IMR-90 (cell line): ENCODE measurements around the gene FTL. TPM values are rescaled to one million over a fixed set of nuclear protein-coding genes. Genes with fewer than 3 reads are reported as not detected.
A peak's percentile ranks its signal among the peaks of the same experiment; 100 is the strongest.

Experiments used
- ATAC-seq: fragments of 200-7000 bp; cut with Tn5 transposase; 2 replicates; pipeline ENCODE4 v1.9.1; 2020; ENCODE audit warnings: low read depth, mild to moderate bottlenecking, moderate library complexity
- BruUV-seq: library from RNA; stranded (reverse); fragments of 400-500 nt; replicated peaks from 2 replicates; lab custom pipeline; 2021; lab: Mats Ljungman, UMichigan
- CTCF ChIA-PET: fragments of 300-600 bp; formaldehyde crosslinking; extraction: SDS; loops from one replicate; lab custom pipeline; 2021; ENCODE audit warnings: antibody characterized with exemption; lab: Yijun Ruan, JAX
- POLR2A ChIA-PET: fragments of 300-600 bp; sonication (Branson Sonifier 250); formaldehyde crosslinking; loops from one replicate; lab custom pipeline; 2022; ENCODE audit warnings: antibody characterized with exemption; ENCODE audit not compliant: unreplicated experiment; lab: Charles Lee
- DNase-seq: peaks from one replicate; pipeline ENCODE4 v3.0.0; 2013
- H2AFZ ChIP-seq: replicated peaks from 2 replicates; pipeline ENCODE3; 2013; ENCODE audit warnings: low read length, mild to moderate bottlenecking; ENCODE audit not compliant: poor library complexity
- H2AK5ac ChIP-seq: 2 replicates; pipeline ENCODE4 v1.6.1; 2013; ENCODE audit warnings: low read depth, low read length, inconsistent platforms
- H2AK9ac ChIP-seq: replicated peaks from 2 replicates; pipeline ENCODE3; 2013; ENCODE audit warnings: mild to moderate bottlenecking, low read depth, low read length, moderate library complexity; ENCODE audit not compliant: poor library complexity
- H2BK120ac ChIP-seq: 2 replicates; pipeline ENCODE4 v1.6.1; 2013; ENCODE audit warnings: low read depth, low read length, inconsistent platforms
- H2BK15ac ChIP-seq: 3 replicates; pipeline ENCODE4 v1.6.1; 2013; ENCODE audit warnings: low read depth, low read length, inconsistent platforms
- H2BK20ac ChIP-seq: 2 replicates; pipeline ENCODE4 v1.6.1; 2013; ENCODE audit warnings: low read depth, mild to moderate bottlenecking, inconsistent platforms, low read length, moderate library complexity
- H2BK5ac ChIP-seq: 2 replicates; pipeline ENCODE4 v1.6.1; 2013; ENCODE audit warnings: mild to moderate bottlenecking, low read depth, low read length, inconsistent platforms; ENCODE audit not compliant: poor library complexity, severe bottlenecking
- H3K14ac ChIP-seq: replicated peaks from 2 replicates; pipeline ENCODE4 v1.6.1; 2013; ENCODE audit warnings: low read depth, low read length, inconsistent platforms
- H3K18ac ChIP-seq: 2 replicates; pipeline ENCODE4 v1.6.1; 2013; ENCODE audit warnings: low read depth, low read length, control low read depth
- H3K23ac ChIP-seq: 2 replicates; pipeline ENCODE4 v1.6.1; 2013; ENCODE audit warnings: low read depth, low read length, inconsistent platforms
- H3K27ac ChIP-seq: 2 replicates; pipeline ENCODE4 v1.5.1; 2013; ENCODE audit warnings: mild to moderate bottlenecking, control low read depth, low read length; ENCODE audit not compliant: insufficient read depth
- H3K27me3 ChIP-seq: 2 replicates; pipeline ENCODE4 v1.6.1; 2013; ENCODE audit warnings: low read length; ENCODE audit not compliant: control insufficient read depth, insufficient read depth
- H3K36me3 ChIP-seq: 2 replicates; pipeline ENCODE4 v1.6.1; 2013; ENCODE audit warnings: low read length, mixed read lengths; ENCODE audit not compliant: control insufficient read depth, insufficient read depth
- H3K4ac ChIP-seq: 2 replicates; pipeline ENCODE4 v1.6.1; 2013; ENCODE audit warnings: low read depth, low read length, inconsistent platforms
- H3K4me1 ChIP-seq: 2 replicates; pipeline ENCODE4 v1.6.1; 2013; ENCODE audit warnings: low read length, mixed read lengths; ENCODE audit not compliant: control insufficient read depth, insufficient read depth
- H3K4me2 ChIP-seq: 2 replicates; pipeline ENCODE4 v1.6.1; 2013; ENCODE audit warnings: low read depth, mild to moderate bottlenecking, control low read depth, low read length, moderate library complexity
- H3K4me3 ChIP-seq: 2 replicates; pipeline ENCODE4 v1.5.1; 2013; ENCODE audit warnings: low read depth, mild to moderate bottlenecking, control low read depth, low read length, moderate library complexity; ENCODE audit not compliant: insufficient read depth
- H3K56ac ChIP-seq: 2 replicates; pipeline ENCODE4 v1.6.1; 2013; ENCODE audit warnings: low read length, inconsistent platforms; ENCODE audit not compliant: insufficient read depth; ENCODE audit errors: extremely low read depth
- H3K79me1 ChIP-seq, 2 experiments: 2 replicates each; pipeline ENCODE4 v1.6.1; 2013; ENCODE audit warnings: low read length in 2 of 2, inconsistent platforms in 1 of 2, low read depth in 1 of 2
- H3K9ac ChIP-seq: 2 replicates; pipeline ENCODE4 v1.6.1; 2013; ENCODE audit warnings: low read depth, low read length, control low read depth
- H3K9me1 ChIP-seq: 2 replicates; pipeline ENCODE4 v1.6.1; 2013; ENCODE audit warnings: low read length, inconsistent platforms; ENCODE audit not compliant: insufficient read depth
- H3K9me3 ChIP-seq: 2 replicates; pipeline ENCODE4 v1.6.1; 2013; ENCODE audit warnings: low read length; ENCODE audit not compliant: control insufficient read depth, insufficient read depth
- H4K20me1 ChIP-seq: 2 replicates; pipeline ENCODE4 v1.6.1; 2013; ENCODE audit warnings: low read length, inconsistent platforms; ENCODE audit not compliant: insufficient read depth
- H4K5ac ChIP-seq: 2 replicates; pipeline ENCODE4 v1.6.1; 2013; ENCODE audit warnings: mild to moderate bottlenecking, low read depth, low read length, control low read depth
- H4K8ac ChIP-seq, 2 experiments: 2 replicates each; pipeline ENCODE4 v1.6.1; 2013; ENCODE audit warnings: low read depth in 2 of 2, low read length in 2 of 2, control low read depth in 1 of 2, inconsistent platforms in 1 of 2
- H4K91ac ChIP-seq: 2 replicates; pipeline ENCODE4 v1.6.1; 2013; ENCODE audit warnings: low read depth, low read length, inconsistent platforms; ENCODE audit not compliant: insufficient read depth
- BHLHE40 ChIP-seq: fragments of 150-350 bp; IDR thresholded peaks from 2 replicates; pipeline ENCODE4 v1.6.1; 2016; ENCODE audit warnings: mild to moderate bottlenecking, low read depth, low read length
- CEBPB ChIP-seq: IDR thresholded peaks from 2 replicates; pipeline ENCODE4 v1.6.1; 2012; ENCODE audit warnings: low read depth, low read length, improper control_type of control experiment
- CHD1 ChIP-seq: IDR thresholded peaks from 2 replicates; pipeline ENCODE4 v1.6.1; 2012; ENCODE audit warnings: low read depth, low read length, improper control_type of control experiment
- CTCF ChIP-seq: conservative IDR thresholded peaks from 2 replicates; pipeline ENCODE4 v1.5.1; 2012; ENCODE audit warnings: mild to moderate bottlenecking, low read depth, low read length, improper control_type of control experiment
- ELK1 ChIP-seq: fragments of 150-350 bp; IDR thresholded peaks from 2 replicates; pipeline ENCODE4 v1.6.1; 2016; ENCODE audit warnings: low read depth, mild to moderate bottlenecking, low read length, moderate library complexity, borderline replicate concordance
- FOS ChIP-seq: fragments of 150-350 bp; IDR thresholded peaks from 2 replicates; pipeline ENCODE4 v1.6.1; 2016; ENCODE audit warnings: low read depth, low read length
- MAFK ChIP-seq: IDR thresholded peaks from 2 replicates; pipeline ENCODE4 v1.6.1; 2012; ENCODE audit warnings: low read depth, low read length, improper control_type of control experiment
- MAZ ChIP-seq: IDR thresholded peaks from 2 replicates; pipeline ENCODE4 v1.6.1; 2012; ENCODE audit warnings: low read depth, mild to moderate bottlenecking, low read length, improper control_type of control experiment, moderate library complexity, borderline replicate concordance
- MXI1 ChIP-seq: IDR thresholded peaks from 2 replicates; pipeline ENCODE4 v1.6.1; 2012; ENCODE audit warnings: low read depth, mild to moderate bottlenecking, low read length, moderate library complexity, borderline replicate concordance
- NFE2L2 ChIP-seq: fragments of 150-350 bp; IDR thresholded peaks from 2 replicates; pipeline ENCODE4 v1.6.1; 2016; ENCODE audit warnings: low read depth, mild to moderate bottlenecking, low read length
- POLR2A ChIP-seq: IDR thresholded peaks from 2 replicates; pipeline ENCODE4 v1.6.1; 2012; ENCODE audit warnings: mild to moderate bottlenecking, low read depth, low read length
- RAD21 ChIP-seq: IDR thresholded peaks from 2 replicates; pipeline ENCODE4 v1.6.1; 2012; ENCODE audit warnings: low read length, improper control_type of control experiment
- RCOR1 ChIP-seq: IDR thresholded peaks from 2 replicates; pipeline ENCODE4 v1.6.1; 2012; ENCODE audit warnings: mild to moderate bottlenecking, low read length, improper control_type of control experiment; ENCODE audit not compliant: insufficient replicate concordance
- RFX5 ChIP-seq: IDR thresholded peaks from 2 replicates; pipeline ENCODE4 v1.8.0; 2012; ENCODE audit warnings: low read depth, mild to moderate bottlenecking, low read length, moderate library complexity
- SMC3 ChIP-seq: fragments of 150-350 bp; IDR thresholded peaks from 2 replicates; pipeline ENCODE4 v1.6.1; 2016; ENCODE audit warnings: low read depth, mild to moderate bottlenecking, antibody characterized with exemption, low read length, moderate library complexity
- USF2 ChIP-seq: fragments of 150-350 bp; IDR thresholded peaks from 2 replicates; pipeline ENCODE4 v1.6.1; 2017; ENCODE audit warnings: mild to moderate bottlenecking, antibody characterized with exemption, low read length, low read depth
- whole genome bisulfite sequencing, 2 experiments: methylation state at CpG; one replicate each; pipeline versions ENCODE4 v1.1.5 to v1.1.7; 2013; ENCODE audit warnings: missing lambda C conversion rate in 2 of 2; ENCODE audit not compliant: insufficient read length in 1 of 2; ENCODE audit errors: extremely low coverage in 2 of 2; 5-methylcytosine and 5-hydroxymethylcytosine counted together
- dilution Hi-C: fragments of 300-500 bp; cut with HindIII; formaldehyde crosslinking; loops from one replicate; pipeline ENCODE4 v1.14.3; 2018; ENCODE audit warnings: low sequenced_read_pairs; ENCODE audit not compliant: unreplicated experiment
- in situ Hi-C: fragments of 300-500 bp; cut with MboI; formaldehyde crosslinking; loops from 3 replicates; pipeline ENCODE4 v1.14.3; 2019; ENCODE audit warnings: low sequenced_read_pairs, inconsistent platforms, mixed read lengths
- intact Hi-C: fragments of 100-400 bp; cut with micrococcal nuclease; formaldehyde crosslinking; loops from 2 replicates; pipeline ENCODE4 v1.10.0; 2022
- polyA plus RNA-seq, 3 experiments: library from polyadenylated mRNA; depleted of rRNA; stranded (reverse); fragments of >200 nt; gene quantifications; 2 replicates each; pipeline ENCODE4 v1.2.3, GENCODE V29; 2012; ENCODE audit warnings: low replicate concordance in 1 of 3
- total RNA-seq: library from RNA; depleted of rRNA; stranded (reverse); fragments of >200 nt; gene quantifications from 2 replicates; pipeline ENCODE4 v1.2.3, GENCODE V29; 2012

Gene FTL
- total and polyA plus RNA-seq, 2 of the 4 experiments (the other 2 are of a cell fraction): 1,057 to 2,944 TPM

- H4K20me1 ChIP-seq: peaks cover 24% of the 10 kb centered on the region
- H3K14ac ChIP-seq: no peak overlapping the region
- H3K9ac ChIP-seq: no peak overlapping the region
- no peak overlapping the region for H2BK120ac ChIP-seq
- H2AK5ac ChIP-seq: peak overlapping the region; percentile 53; the same call in 1 of the 2 replicates
- peaks cover 2% of the 10 kb centered on the region for H3K36me3 ChIP-seq
- no peak overlapping the region for H3K4ac ChIP-seq
- no peak overlapping the region for H2BK15ac ChIP-seq
- no TSS peak for BruUV-seq
- ATAC-seq (no peak), DNase-seq (peak; percentile 45)
- no peak overlapping the region for H4K91ac ChIP-seq
- 60% methylated on average over 3 of the region's 5 CpGs; no CpG with 5 or more reads in 1 of the 2 experiments for WGBS, 2 experiments
- no peaks in the 10 kb centered on the region for H3K9me1 ChIP-seq
- H3K23ac ChIP-seq: no peak overlapping the region
- H4K8ac ChIP-seq: 0 out of 4 replicates have a peak overlapping the region, but pooled peaks of 1 of the 2 experiments have one; percentile 37
- H3K79me1 ChIP-seq: peaks cover 3 to 64% of the 10 kb centered on the region in 2 experiments
- H3K4me2 ChIP-seq: no peak overlapping the region
- no peak overlapping the region for H3K4me3 ChIP-seq
- no peak overlapping the region for H3K27ac ChIP-seq
- no peak overlapping the region for H4K5ac ChIP-seq
- peak; percentile 29; the same call in 1 of the 2 replicates for TF ChIP-seq SMC3
- TF ChIP-seq MAZ: no peak
- no peak for TF ChIP-seq MAFK
- TF ChIP-seq RAD21: peak; percentile 45
- TF ChIP-seq BHLHE40: no peak
- TF ChIP-seq CEBPB: no peak
- TF ChIP-seq RCOR1: no peak
- peak; percentile 52 for TF ChIP-seq CTCF
- no peak for TF ChIP-seq ELK1
- no peak for TF ChIP-seq USF2
- TF ChIP-seq NFE2L2: no peak
- no peak for TF ChIP-seq MXI1
- no peak for TF ChIP-seq POLR2A
- no peak for TF ChIP-seq CHD1
- TF ChIP-seq RFX5: no peak
- TF ChIP-seq FOS: no peak
- H3K18ac ChIP-seq: no peak overlapping the region
- no peak overlapping the region for H2AK9ac ChIP-seq
- in situ Hi-C loops: no loop called here
- H3K27me3 ChIP-seq: no peaks in the 10 kb centered on the region
- H2AFZ ChIP-seq: no peak overlapping the region
- peaks cover 2% of the 10 kb centered on the region; the same call in 1 of the 2 replicates for H3K4me1 ChIP-seq
- no peak overlapping the region for H3K56ac ChIP-seq
- H2BK20ac ChIP-seq: no peak overlapping the region
- intact Hi-C loops: loop anchor here (10.0 kb wide), 1 partner anchor 207 kb away; no protein-coding TSS in a partner anchor
- dilution Hi-C loops: no loop called here
- H2BK5ac ChIP-seq: no peak overlapping the region
- ChIA-PET POLR2A (no interaction called here), CTCF (interaction anchor here (0.8 to 1.6 kb wide), 2 partner anchors 16 to 20 kb away, joined by 3 read pairs; no protein-coding TSS in a partner anchor)
- H3K9me3 ChIP-seq: no peaks in the 10 kb centered on the region
These were observed 32.9 kb downstream of the FTL start for GRCh38 chr19:48997972-48998371.
